ENCODE results near the gene TRHDE. TPM values are rescaled to one million over a fixed set of nuclear protein-coding genes. Genes with fewer than 3 reads are reported as not detected.

TRHDE gene
- total and polyA plus RNA-seq, 9 of the 15 experiments (the other 6 are each of a cell fraction or from before 2014, with no cell fraction given): 0.03 to 0.29 (median 0.09) TPM

DNA sequence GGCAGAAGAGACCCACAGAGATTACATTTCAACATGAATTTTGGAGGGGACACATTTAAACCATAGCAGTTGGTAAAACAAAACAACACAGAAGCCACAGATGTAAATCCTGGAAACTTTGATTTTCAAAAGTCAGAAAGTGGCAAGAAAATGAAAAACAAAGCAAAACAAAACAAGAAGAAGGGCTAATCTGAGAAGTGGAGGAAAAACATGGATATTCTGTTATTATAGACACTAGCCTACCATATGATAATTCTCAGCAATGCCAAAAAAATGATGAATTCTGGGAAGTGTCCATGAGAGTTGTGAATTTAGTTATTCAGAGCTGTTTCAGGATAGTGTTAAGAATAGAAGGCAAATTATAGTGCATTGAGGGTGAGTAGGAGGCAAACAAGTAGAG lies 192.3 kb downstream of the TRHDE start (continued):
- no peak for TF ChIP-seq ZNF253 (CRISPR knock-in tag; conservative IDR thresholded peaks at IDR 0.05)
- TF ChIP-seq SMARCE1 (IDR thresholded peaks at IDR 0.05): no peak
- TF ChIP-seq, protein P1, sequence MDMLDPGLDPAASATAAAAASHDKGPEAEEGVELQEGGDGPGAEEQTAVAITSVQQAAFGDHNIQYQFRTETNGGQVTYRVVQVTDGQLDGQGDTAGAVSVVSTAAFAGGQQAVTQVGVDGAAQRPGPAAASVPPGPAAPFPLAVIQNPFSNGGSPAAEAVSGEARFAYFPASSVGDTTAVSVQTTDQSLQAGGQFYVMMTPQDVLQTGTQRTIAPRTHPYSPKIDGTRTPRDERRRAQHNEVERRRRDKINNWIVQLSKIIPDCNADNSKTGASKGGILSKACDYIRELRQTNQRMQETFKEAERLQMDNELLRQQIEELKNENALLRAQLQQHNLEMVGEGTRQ (CRISPR knock-in tag; IDR thresholded peaks at IDR 0.05): no peak
- no peak for TF ChIP-seq ZNF77 (CRISPR knock-in tag; IDR thresholded peaks at IDR 0.05)

DNA sequence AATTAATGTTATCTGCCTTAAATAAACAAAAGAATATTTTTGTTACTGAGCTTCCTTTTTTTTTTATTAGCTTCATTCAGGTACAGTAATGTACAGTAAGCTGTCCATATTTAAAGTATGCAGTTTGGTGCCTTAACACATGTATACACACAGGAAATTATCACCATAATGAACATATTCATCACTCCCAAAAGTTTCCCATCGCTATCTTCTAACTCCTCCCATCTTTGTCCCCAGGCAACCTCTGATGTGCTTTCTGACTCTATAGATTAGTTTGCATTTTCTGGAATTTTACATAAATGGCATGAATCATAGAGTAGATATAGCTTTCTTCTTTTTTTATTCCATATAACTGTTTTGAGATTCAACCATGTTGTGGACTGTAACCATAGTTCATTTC lies 193.0 kb downstream of the TRHDE start:
- ChIA-PET POLR2A (no interaction called here), CTCF (ENCODE audit: low intra/inter-chr PET ratio) (no interaction called here)
- 0% methylated on average over 1 of the region's 1 CpG for WGBS (ENCODE audit: insufficient coverage, low coverage, missing lambda C conversion rate)
- intact Hi-C loops (cut with micrococcal nuclease) (no loop called here), in situ Hi-C loops (cut with MboI) (no loop called here)
- Histone ChIP-seq H3K27me3 (ENCODE audit: control insufficient read depth in 2 of 2, insufficient read depth in 2 of 2, low read length in 2 of 2) (no peaks in the 10 kb centered on the region), H3K9me1 (ENCODE audit: control insufficient read depth, insufficient read depth, low read length) (no peaks in the 10 kb centered on the region), H3K4me1 (replicated peaks in 1 of 2; ENCODE audit: control insufficient read depth in 2 of 2, insufficient read depth in 2 of 2, low read length in 2 of 2) (no peaks in the 10 kb centered on the region), H3K9me3 (replicated peaks; ENCODE audit: control insufficient read depth, insufficient read depth, low read depth, low read length) (no peaks in the 10 kb centered on the region), H3K79me2 (ENCODE audit: control insufficient read depth, insufficient read depth, low read length) (no peaks in the 10 kb centered on the region), H3K4me3 (no peak overlapping the region), H3K36me3 (ENCODE audit: control insufficient read depth, insufficient read depth, low read length) (no peaks in the 10 kb centered on the region), H3K4me2 (ENCODE audit: insufficient read depth, low read length) (no peak overlapping the region), H3K27ac (ENCODE audit: extremely low read depth, low read depth, low read length) (no peak overlapping the region), H2AFZ (ENCODE audit: low read depth, low read length) (no peak overlapping the region), H3K9ac (ENCODE audit: insufficient read depth in 1 of 2, low read depth in 2 of 2, low read length in 2 of 2) (no peak overlapping the region), H4K20me1 (replicated peaks; ENCODE audit: control insufficient read depth, insufficient read depth, low read length) (no peaks in the 10 kb centered on the region)
- no peak for ATAC-seq
- TF ChIP-seq C11orf30 (IDR thresholded peaks at IDR 0.05; ENCODE audit: low read depth) (0 out of 2 replicates have a peak, but pooled peaks have one; percentile 6), HDGF (IDR thresholded peaks at IDR 0.05) (no peak), MTA1 (IDR thresholded peaks at IDR 0.05; ENCODE audit: borderline replicate concordance) (no peak)
- TF ChIP-seq, protein P2, sequence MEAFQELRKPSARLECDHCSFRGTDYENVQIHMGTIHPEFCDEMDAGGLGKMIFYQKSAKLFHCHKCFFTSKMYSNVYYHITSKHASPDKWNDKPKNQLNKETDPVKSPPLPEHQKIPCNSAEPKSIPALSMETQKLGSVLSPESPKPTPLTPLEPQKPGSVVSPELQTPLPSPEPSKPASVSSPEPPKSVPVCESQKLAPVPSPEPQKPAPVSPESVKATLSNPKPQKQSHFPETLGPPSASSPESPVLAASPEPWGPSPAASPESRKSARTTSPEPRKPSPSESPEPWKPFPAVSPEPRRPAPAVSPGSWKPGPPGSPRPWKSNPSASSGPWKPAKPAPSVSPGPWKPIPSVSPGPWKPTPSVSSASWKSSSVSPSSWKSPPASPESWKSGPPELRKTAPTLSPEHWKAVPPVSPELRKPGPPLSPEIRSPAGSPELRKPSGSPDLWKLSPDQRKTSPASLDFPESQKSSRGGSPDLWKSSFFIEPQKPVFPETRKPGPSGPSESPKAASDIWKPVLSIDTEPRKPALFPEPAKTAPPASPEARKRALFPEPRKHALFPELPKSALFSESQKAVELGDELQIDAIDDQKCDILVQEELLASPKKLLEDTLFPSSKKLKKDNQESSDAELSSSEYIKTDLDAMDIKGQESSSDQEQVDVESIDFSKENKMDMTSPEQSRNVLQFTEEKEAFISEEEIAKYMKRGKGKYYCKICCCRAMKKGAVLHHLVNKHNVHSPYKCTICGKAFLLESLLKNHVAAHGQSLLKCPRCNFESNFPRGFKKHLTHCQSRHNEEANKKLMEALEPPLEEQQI (IDR thresholded peaks at IDR 0.05): no peak
- TF ChIP-seq, protein P3, sequence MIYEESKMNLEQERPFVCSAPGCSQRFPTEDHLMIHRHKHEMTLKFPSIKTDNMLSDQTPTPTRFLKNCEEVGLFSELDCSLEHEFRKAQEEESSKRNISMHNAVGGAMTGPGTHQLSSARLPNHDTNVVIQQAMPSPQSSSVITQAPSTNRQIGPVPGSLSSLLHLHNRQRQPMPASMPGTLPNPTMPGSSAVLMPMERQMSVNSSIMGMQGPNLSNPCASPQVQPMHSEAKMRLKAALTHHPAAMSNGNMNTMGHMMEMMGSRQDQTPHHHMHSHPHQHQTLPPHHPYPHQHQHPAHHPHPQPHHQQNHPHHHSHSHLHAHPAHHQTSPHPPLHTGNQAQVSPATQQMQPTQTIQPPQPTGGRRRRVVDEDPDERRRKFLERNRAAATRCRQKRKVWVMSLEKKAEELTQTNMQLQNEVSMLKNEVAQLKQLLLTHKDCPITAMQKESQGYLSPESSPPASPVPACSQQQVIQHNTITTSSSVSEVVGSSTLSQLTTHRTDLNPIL (CRISPR knock-in tag; IDR thresholded peaks at IDR 0.05): no peak
- FAIRE-seq: no peak
- no TSS peak for BruUV-seq (replicated peaks)
- DNase-seq (ENCODE audit: extremely low read depth in 1 of 4, low spot score in 3 of 4): no peak
